CD4-positive, alpha-beta T cell treated with Interleukin-6 for 4 hours (primary cell): ENCODE data around the gene ZDHHC6.
"Not testable (repeated sequence)": the region's sequence is repeated elsewhere in the genome, so short reads cannot be mapped to it uniquely, and the experiment has no call there.

Source experiments
- DNase-seq: peaks from one replicate; pipeline ENCODE4 v3.0.0-alpha.2; 2020; ENCODE audit warnings: mixed read lengths

Gene ZDHHC6

GRCh38 chr10:112442063-112442462 is 4.7 kb downstream of the ZDHHC6 start:
- DNase-seq, result no peak

DNA sequence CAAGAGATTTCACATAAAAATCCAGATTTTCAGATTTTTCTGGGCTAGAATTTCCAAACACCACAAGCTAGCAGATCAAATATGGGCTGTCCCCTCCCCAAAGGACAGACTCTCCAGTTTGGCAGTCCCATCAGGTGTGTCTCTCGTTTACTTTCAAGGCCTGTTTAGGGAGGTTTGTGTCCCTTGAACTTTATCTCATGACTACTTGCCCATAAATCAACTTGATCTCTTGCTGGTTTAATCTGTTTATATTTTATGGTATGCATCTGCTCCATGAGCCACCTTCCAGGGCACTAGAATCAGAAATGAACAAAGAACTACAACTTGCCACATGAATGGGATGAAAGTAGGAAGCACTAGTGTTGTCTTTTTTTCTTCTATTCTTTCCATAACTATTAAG is 5.2 kb downstream of the ZDHHC6 start:
- no peak for DNase-seq

GRCh38 chr10:112438356-112438755 is 8.4 kb downstream of the ZDHHC6 start:
- DNase-seq, result no peak

GRCh38 chr10:112434988-112435619 is 11.6 kb downstream of the ZDHHC6 start:
- no peak for DNase-seq

- no peak for DNase-seq
These were observed 13.6 kb downstream of the ZDHHC6 start for GRCh38 chr10:112433136-112433535.

DNA sequence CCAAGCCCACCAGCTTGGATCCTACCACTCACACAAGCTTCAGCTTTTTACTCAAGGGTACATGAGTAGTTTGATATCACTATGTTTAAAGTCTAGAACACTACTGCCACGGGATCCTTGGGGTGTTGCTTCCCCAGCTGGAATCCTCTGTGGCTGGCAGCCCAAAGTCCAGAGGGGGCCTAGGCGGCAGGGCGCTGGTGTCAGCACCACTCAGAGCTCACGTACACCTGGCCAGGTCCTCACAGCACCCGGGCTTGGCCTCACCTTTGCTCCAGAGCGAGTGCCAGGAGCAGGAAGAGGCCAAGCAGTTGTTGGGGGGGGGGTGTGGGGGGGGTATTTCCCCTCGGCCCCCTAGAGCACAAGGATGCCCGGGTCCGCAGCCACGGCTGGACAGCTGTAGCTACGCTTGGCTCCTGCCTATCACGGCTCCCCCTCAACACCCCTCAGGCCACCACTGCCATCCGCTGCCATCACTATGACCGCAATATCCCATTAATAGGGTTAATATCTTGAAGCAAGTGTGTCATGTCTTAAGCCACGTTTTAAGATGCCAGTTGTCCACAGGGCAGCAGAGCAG is 17.0 kb downstream of the ZDHHC6 start:
- no peak for DNase-seq

DNA sequence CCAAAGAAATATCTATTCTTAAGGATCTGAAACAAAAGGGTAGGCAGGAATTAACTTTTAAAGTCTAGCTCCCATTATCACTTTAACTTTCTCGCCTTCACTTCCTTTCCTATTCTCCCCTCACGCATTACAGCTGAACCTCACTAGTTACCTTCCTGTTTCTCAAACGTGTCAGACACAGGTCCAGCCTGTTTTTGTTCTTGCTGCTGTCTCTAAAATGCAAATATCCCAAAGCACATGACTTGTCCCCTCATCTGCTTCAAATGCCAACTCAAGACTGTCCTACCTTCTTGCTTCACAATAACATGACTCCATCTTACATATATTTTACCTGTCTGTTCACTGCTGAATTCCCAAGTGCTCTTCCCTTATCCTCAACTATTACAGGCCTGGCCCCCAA is 17.6 kb downstream of the ZDHHC6 start:
- DNase-seq, result no peak

- no peak for DNase-seq
These were observed 20.6 kb downstream of the ZDHHC6 start for GRCh38 chr10:112426111-112426510.

DNA sequence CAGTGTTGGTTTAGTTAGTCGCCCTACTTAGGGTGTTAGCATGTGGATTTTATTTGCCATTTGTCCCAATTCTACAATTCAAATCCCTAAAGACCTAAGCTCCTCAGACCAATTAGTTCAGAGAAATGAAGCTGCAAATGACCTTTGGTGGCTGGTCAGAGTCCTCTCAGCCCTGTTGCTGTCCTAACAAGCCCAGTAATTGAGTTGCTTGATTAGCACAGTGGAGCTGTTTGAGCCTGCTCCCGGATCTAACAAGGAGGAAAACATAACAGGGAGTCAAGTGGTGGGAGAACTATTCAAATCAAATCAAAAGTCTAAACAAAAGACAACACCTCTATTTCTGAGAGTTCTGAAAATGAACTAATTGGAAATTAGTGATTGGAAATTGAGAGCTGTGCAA is 22.1 kb downstream of the ZDHHC6 start:
- no peak for DNase-seq

- no peak for DNase-seq
These were observed 25.0 kb downstream of the ZDHHC6 start for GRCh38 chr10:112421731-112422130.

DNA sequence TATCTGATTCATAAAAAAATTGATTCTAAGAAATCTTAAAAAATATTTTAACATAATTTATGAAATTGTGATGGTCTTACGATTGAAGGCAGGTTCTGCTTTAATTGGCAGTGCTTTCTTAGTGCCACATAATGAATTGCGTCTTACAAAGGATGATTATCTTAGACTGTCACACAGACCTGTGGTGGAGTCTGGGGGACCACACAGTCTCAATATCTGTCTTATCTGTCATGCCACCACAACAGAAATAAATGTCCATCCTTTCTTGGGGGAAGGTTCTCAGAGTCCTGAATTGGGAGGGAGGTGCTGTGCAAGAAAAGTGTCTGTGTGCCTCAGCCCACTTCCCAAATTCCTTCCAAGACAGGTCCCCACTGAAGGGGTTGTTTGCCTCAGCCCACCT is 34.0 kb downstream of the ZDHHC6 start:
- DNase-seq, result no peak

DNA sequence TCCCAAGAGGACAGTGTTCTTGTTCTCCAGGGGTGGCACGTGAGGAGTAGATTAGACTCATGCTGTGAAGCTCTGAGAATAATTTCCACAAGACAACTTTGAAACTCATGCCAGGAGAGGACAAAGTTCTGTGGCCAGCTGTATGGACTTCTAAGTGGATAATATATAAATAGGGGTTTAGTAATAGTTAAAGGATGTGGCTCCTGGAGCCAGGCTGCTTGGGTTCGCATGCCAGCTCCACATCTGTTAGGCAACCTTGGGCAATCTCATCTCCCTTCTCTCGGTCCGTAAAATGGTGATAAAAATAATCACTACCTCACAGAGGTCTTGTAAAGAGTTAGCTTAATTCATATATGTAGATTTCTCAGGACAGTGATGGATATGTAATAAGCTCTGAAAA is 37.0 kb downstream of the ZDHHC6 start:
- DNase-seq, result no peak

DNA sequence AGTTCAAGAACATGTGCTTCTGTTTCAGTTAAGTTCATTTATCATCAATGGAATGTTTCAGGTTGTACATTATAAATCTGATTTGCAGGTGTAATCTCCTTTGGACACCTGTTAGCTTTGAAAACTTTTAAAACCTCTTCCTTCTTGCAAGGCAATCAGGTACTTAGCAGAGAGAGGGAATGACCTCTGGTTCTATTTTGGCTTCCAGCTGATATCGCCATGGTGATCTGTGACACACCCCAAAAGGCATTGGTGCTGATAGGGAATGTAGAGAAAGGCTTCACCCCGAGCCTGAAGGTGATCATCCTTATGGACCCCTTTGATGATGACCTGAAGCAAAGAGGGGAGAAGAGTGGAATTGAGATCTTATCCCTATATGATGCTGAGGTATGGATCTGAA is 37.4 kb downstream of the ZDHHC6 start:
- DNase-seq, result no peak

GRCh38 chr10:112407696-112408095 is 39.0 kb downstream of the ZDHHC6 start:
- DNase-seq, result no peak

DNA sequence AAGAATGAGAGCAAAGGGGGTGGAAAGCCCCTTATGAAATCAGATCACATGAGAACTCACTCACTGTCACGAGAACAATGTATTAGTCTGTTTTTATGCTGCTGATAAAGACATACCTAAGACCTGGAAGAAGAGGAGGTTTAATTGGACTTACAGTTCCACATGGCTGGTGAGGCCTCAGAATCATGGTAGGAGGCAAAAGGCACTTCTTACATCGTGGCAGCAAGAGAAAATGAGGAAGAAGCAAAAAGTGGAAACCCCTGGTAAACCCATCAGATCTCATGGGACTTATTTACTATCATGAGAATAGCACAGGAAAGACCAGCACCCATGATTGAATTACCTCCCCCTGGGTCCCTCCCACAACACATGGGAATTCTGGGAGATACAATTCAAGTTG is 39.9 kb downstream of the ZDHHC6 start:
- not testable (repeated sequence) for DNase-seq

- no peak for DNase-seq
These were observed 42.1 kb downstream of the ZDHHC6 start for GRCh38 chr10:112404617-112405016.

GRCh38 chr10:112402917-112403316 is 43.8 kb downstream of the ZDHHC6 start:
- no peak for DNase-seq

DNA sequence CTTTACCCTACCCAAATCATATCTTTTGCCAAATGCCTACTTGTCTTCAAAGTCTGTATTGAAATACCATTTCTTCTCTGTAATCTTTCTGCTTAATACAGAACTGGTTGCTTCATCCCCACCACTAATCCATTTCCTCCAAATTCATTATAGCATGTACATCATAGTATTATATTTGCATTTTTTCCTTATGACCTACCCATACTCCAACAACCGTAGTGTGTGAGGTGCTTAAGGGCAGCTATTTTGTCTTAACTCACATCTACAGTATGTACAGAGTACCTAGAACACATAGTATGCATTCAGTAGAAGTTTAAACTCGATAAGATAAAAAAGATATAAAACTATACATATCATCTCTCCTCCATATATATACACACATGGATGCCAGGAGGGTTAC is 49.1 kb downstream of the ZDHHC6 start:
- DNase-seq, result no peak

- no peak for DNase-seq
These were observed 50.7 kb downstream of the ZDHHC6 start for GRCh38 chr10:112395809-112396530.

DNA sequence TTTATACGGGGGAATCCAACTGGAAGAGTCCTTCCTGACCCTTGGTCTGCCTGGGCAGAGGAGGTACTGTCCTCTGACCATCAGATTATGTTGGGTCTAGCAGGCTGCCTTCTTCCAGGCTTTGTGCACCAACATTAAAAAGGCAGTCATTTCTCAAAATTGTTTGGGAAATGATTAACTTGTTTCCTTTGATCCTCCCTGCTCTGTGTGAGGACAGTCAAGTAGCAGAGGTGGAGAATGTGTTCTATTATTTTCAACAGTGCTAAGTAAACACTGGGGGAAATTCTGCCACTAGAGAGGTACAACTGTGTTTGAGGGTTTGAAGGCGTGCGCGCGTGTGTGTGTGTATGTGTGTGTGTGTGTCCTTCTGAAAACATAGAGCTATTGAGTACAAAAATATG is 52.2 kb downstream of the ZDHHC6 start:
- no peak for DNase-seq

DNA sequence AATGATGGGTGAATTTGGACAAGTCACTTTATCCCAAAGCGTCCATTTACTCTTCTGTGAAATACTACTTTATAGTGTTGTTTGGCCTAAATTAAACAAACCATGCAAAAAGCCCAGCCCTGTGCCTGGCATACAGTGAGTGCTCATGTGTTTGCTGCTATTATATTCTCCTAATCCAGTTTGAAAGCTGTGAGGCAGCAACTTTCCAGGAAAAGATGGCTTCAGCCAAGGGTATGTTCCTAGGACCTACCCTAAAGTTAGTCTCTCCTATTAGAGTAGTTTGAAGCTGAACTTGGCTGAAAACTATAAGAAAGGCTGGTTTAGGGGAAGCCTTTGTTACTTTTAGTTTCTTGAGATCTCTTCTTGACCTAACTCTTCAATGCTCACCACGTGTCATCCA is 52.9 kb downstream of the ZDHHC6 start:
- DNase-seq, result no peak

- DNase-seq, result no peak
These were observed 53.4 kb downstream of the ZDHHC6 start for GRCh38 chr10:112393341-112393740.

- no peak for DNase-seq
These were observed 56.5 kb downstream of the ZDHHC6 start for GRCh38 chr10:112390125-112390703.

GRCh38 chr10:112389271-112389822 is 57.4 kb downstream of the ZDHHC6 start:
- peak; percentile 66 for DNase-seq
